ENCODE measurements around the gene SIGLEC1.

GRCh38 chr20:3752386-3752759, 40.0 kb upstream of the SIGLEC1 start:
- TF ChIP-seq POLR2AphosphoS5 (IDR thresholded peaks at IDR 0.05; ENCODE audit: borderline replicate concordance, low read depth, low read length) = no peak
- no peak for TF ChIP-seq EZH2 (IDR thresholded peaks at IDR 0.05)
- TF ChIP-seq FOXP2 (optimal IDR thresholded peaks at IDR 0.05; ENCODE audit: control extremely low read depth, extremely low read length, insufficient read depth) = no peak

All from SK-N-MC (cell line).